Measurements from ENCODE around the gene KLF1.

GRCh38 chr19:12896460-12896859 lies 9.5 kb upstream of the KLF1 start:
- TF ChIP-seq CTCF (IDR thresholded peaks at IDR 0.05; ENCODE audit: insufficient read depth, low read depth, low read length) (no peak), EZH2 (IDR thresholded peaks at IDR 0.05; ENCODE audit: insufficient read depth, low read length) (no peak)
